Activated naive CD4-positive, alpha-beta T cell (primary cell): ENCODE results near the gene OR2T11.
"Not testable (repeated sequence)": the region's sequence is repeated elsewhere in the genome, so short reads cannot be mapped to it uniquely, and the experiment has no call there.

ENCODE experiments used
- DNase-seq, 4 experiments: peaks; one replicate each; lab custom pipeline; 2025; lab: John Stamatoyannopoulos, UW

OR2T11 gene

GRCh38 chr1:248634991-248635390, at the start of gene OR2T11:
OR2T11 (minus strand) TSS chr1:248635091; CDS start chr1:248627128, 7,963 bp downstream.
- not testable (repeated sequence) for DNase-seq

- no peak for DNase-seq
Measured at GRCh38 chr1:248681651-248682050, 46.8 kb upstream of the OR2T11 start.

GRCh38 chr1:248670003-248670402, 35.1 kb upstream of the OR2T11 start:
- DNase-seq: no peak

- not testable (repeated sequence) for DNase-seq
Measured at GRCh38 chr1:248663453-248664328, 28.8 kb upstream of the OR2T11 start.

GRCh38 chr1:248656797-248657196, 21.9 kb upstream of the OR2T11 start:
- DNase-seq: not testable (repeated sequence)

GRCh38 chr1:248655354-248655753, 20.5 kb upstream of the OR2T11 start, which contains the start of gene OR2T27:
OR2T27 (minus strand) TSS chr1:248655528; CDS start chr1:248650884, 4,644 bp downstream.
- not testable (repeated sequence) for DNase-seq

- not testable (repeated sequence) for DNase-seq
Measured at GRCh38 chr1:248648770-248649536, 14.1 kb upstream of the OR2T11 start.

- not testable (repeated sequence) for DNase-seq
Measured at GRCh38 chr1:248645178-248645577, 10.3 kb upstream of the OR2T11 start, which contains the start of gene OR2T35. OR2T35 (minus strand) TSS chr1:248645278; CDS start chr1:248639258, 6,020 bp downstream.

- not testable (repeated sequence) for DNase-seq
Measured at GRCh38 chr1:248642971-248643651, 8.2 kb upstream of the OR2T11 start.

- not testable (repeated sequence) for DNase-seq
Measured at GRCh38 chr1:248641583-248641982, 6.7 kb upstream of the OR2T11 start.

- not testable (repeated sequence) for DNase-seq
Measured at GRCh38 chr1:248640906-248641305, 6.0 kb upstream of the OR2T11 start.

GRCh38 chr1:248639652-248640051, 4.8 kb upstream of the OR2T11 start:
- not testable (repeated sequence) for DNase-seq

GRCh38 chr1:248636612-248637011, 1.7 kb upstream of the OR2T11 start:
- not testable (repeated sequence) for DNase-seq

- no peak for DNase-seq
Measured at GRCh38 chr1:248631354-248632008, 3.4 kb downstream of the OR2T11 start.

GRCh38 chr1:248630551-248630950, 4.3 kb downstream of the OR2T11 start:
- no peak for DNase-seq

- no peak for DNase-seq
Measured at GRCh38 chr1:248627971-248628844, 6.7 kb downstream of the OR2T11 start.

GRCh38 chr1:248625971-248626370, 8.9 kb downstream of the OR2T11 start:
- DNase-seq: no peak

GRCh38 chr1:248625166-248625565, 9.7 kb downstream of the OR2T11 start:
- no peak for DNase-seq

- DNase-seq: no peak
Measured at GRCh38 chr1:248622570-248623001, 12.3 kb downstream of the OR2T11 start.

GRCh38 chr1:248621770-248622169, 13.1 kb downstream of the OR2T11 start:
- DNase-seq: no peak
